ENCODE measurements around the gene SIK2. TPM values are rescaled to one million over a fixed set of nuclear protein-coding genes. Genes with fewer than 3 reads are reported as not detected.

SIK2 gene
- total and polyA plus RNA-seq, 4 donors = 7.2 to 31.8 (median 17.3) TPM

DNA sequence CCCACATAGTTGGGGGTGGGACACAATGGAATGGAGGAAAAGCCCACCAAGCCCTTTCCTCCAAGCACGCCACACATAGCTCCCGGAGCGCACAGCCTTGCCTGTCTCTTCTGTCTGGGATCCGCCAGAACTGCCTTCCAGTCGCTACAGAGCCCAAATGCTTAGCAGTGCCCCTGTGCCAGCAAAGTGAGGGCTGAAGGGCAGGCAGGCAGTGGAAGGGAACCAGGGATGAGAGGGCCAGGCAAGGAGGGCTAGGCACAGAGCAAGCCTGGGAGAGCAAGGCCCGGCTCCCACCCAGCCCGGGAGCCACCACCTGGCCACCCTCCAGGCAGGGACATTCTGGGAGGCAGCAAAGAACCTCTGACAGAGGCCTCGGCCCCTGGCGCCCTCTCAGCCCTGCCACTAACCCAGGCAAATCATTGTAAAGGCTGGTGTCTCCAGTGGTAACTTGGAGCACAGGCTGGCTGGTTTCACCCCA, 131.4 kb downstream of the SIK2 start:
- 61 to 87% methylated on average over 9 of the region's 9 CpGs for WGBS, 2 donors

DNA sequence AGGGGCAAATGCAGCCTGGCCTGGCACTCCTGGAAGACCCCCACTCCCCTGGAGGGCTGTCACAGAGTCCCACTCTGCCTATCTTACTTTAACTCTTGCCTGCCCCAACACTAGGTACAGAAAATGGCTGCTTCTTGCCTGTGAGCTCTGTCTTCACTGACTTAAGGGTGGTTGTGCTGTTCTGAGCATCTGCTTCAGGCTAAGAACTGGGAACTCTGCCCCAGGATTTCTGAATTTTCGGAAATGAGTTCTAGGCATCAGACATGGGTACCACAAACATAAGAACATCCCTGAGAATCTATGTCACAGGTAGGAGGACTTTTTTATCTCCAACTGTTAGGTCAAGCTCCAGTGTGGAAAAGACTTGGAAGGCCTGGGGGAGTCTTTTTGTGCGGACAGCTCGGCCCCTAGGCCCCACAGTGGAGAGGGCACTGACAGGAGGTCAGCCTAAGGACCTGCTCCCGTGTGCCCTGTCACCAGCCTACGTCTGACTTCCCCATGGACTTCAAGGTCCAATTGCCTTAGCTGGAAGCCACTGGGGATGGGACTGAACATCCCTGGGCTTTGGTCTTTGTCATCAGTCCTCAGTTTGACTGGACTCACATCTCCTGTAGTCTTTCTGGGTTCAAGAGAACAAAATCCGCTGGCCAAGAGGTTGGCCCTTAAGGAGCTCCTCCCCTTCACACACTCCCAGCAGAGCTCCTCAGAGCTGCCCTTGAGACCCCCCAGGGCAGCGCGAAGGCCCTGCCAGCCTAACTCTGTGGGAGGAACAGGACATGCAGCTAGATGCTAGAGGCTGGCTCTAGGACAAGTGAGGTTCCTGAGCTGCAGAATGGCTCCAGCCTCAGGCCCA, 132.1 kb downstream of the SIK2 start:
- DNase-seq = peak; percentile 14 to 44 (median 32)
- no peak for ATAC-seq (ENCODE audit: insufficient read depth, low FRiP score)
- Histone ChIP-seq H3K4me1 (ENCODE audit: control insufficient read depth in 5 of 5, insufficient read depth in 5 of 5, low read length in 5 of 5) (peaks cover 17 to 87% (median 56%) of the 10 kb centered on the region in 5 donors), H3K27ac (ENCODE audit: low read depth in 1 of 2, low read length in 1 of 2) (peak overlapping the region; percentile 65 to 97), H3K27me3 (ENCODE audit: control insufficient read depth in 3 of 3, insufficient read depth in 3 of 3, low read length in 2 of 3) (no peaks in the 10 kb centered on the region), H3K9ac (ENCODE audit: insufficient read depth in 1 of 2, low read length in 2 of 2) (peak overlapping the region; percentile 8 to 73), H3K9me3 (ENCODE audit: control insufficient read depth in 4 of 4, insufficient read depth in 3 of 4, low read length in 3 of 4) (no peaks in the 10 kb centered on the region), H3K4me3 (no peak overlapping the region), H3K36me3 (ENCODE audit: control insufficient read depth in 4 of 4, insufficient read depth in 4 of 4, low read length in 4 of 4) (peaks cover 0 to 6% (median under 1%) of the 10 kb centered on the region in 4 donors)
- WGBS, 2 donors = 75 to 79% methylated on average over 8 of the region's 8 CpGs
- TF ChIP-seq, protein P1, sequence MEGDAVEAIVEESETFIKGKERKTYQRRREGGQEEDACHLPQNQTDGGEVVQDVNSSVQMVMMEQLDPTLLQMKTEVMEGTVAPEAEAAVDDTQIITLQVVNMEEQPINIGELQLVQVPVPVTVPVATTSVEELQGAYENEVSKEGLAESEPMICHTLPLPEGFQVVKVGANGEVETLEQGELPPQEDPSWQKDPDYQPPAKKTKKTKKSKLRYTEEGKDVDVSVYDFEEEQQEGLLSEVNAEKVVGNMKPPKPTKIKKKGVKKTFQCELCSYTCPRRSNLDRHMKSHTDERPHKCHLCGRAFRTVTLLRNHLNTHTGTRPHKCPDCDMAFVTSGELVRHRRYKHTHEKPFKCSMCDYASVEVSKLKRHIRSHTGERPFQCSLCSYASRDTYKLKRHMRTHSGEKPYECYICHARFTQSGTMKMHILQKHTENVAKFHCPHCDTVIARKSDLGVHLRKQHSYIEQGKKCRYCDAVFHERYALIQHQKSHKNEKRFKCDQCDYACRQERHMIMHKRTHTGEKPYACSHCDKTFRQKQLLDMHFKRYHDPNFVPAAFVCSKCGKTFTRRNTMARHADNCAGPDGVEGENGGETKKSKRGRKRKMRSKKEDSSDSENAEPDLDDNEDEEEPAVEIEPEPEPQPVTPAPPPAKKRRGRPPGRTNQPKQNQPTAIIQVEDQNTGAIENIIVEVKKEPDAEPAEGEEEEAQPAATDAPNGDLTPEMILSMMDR (IDR thresholded peaks at IDR 0.05; ENCODE audit: control extremely low read depth, extremely low read depth) = no peak

More for the DNA sequence above, 131.4 kb downstream of the SIK2 start:
- H3K27me3 ChIP-seq (ENCODE audit: control insufficient read depth in 3 of 3, insufficient read depth in 3 of 3, low read length in 2 of 3) = no peaks in the 10 kb centered on the region
- DNase-seq (peak; percentile 39 to 54 (median 51)), ATAC-seq (ENCODE audit: insufficient read depth, low FRiP score) (no peak)
- peaks cover 0 to 5% (median 0%) of the 10 kb centered on the region in 4 donors for H3K36me3 ChIP-seq (ENCODE audit: control insufficient read depth in 4 of 4, insufficient read depth in 4 of 4, low read length in 4 of 4)
- H3K4me3 ChIP-seq = no peak overlapping the region
- peak overlapping the region; percentile 17 to 97 for H3K27ac ChIP-seq (ENCODE audit: low read depth in 1 of 2, low read length in 1 of 2)
- H3K9me3 ChIP-seq (ENCODE audit: control insufficient read depth in 4 of 4, insufficient read depth in 3 of 4, low read length in 3 of 4) = no peaks in the 10 kb centered on the region
- H3K4me1 ChIP-seq (ENCODE audit: control insufficient read depth in 5 of 5, insufficient read depth in 5 of 5, low read length in 5 of 5) = peaks cover 18 to 92% (median 62%) of the 10 kb centered on the region in 5 donors
- peak overlapping the region in 1 of 2 donors; percentile 73 for H3K9ac ChIP-seq (ENCODE audit: insufficient read depth in 1 of 2, low read length in 2 of 2)
- TF ChIP-seq, protein P1 (IDR thresholded peaks at IDR 0.05; ENCODE audit: control extremely low read depth, extremely low read depth) = no peak

DNA sequence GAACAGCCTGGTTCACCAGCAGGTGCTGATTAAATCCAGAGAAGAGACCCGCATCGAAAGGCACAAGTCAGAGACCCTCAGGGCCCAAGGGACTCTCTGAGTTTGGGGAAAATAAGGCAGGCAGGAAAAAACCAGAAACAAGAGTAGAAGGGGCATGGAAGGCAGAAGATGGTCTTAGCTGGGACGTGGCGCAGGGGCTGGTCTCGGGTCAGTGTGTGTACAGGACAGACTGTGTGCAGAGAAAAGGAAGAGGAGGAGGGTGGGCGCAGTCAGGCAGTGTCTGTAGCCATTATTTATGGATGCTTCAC, 132.7 kb downstream of the SIK2 start:
- TF ChIP-seq, protein P1 (IDR thresholded peaks at IDR 0.05; ENCODE audit: control extremely low read depth, extremely low read depth) = no peak
- WGBS, 2 donors = 58 to 81% methylated on average over 6 of the region's 6 CpGs
- DNase-seq = no peak
- Histone ChIP-seq H3K9ac (ENCODE audit: insufficient read depth in 1 of 2, low read length in 2 of 2) (peak overlapping the region; percentile 8 to 73), H3K4me1 (ENCODE audit: control insufficient read depth in 5 of 5, insufficient read depth in 5 of 5, low read length in 5 of 5) (peaks cover 11 to 81% (median 51%) of the 10 kb centered on the region in 5 donors), H3K27ac (ENCODE audit: low read depth in 1 of 2, low read length in 1 of 2) (peak overlapping the region; percentile 65 to 97), H3K36me3 (ENCODE audit: control insufficient read depth in 4 of 4, insufficient read depth in 4 of 4, low read length in 4 of 4) (peaks cover 0 to 8% (median under 1%) of the 10 kb centered on the region in 4 donors), H3K27me3 (ENCODE audit: control insufficient read depth in 3 of 3, insufficient read depth in 3 of 3, low read length in 2 of 3) (no peaks in the 10 kb centered on the region), H3K4me3 (no peak overlapping the region), H3K9me3 (ENCODE audit: control insufficient read depth in 4 of 4, insufficient read depth in 3 of 4, low read length in 3 of 4) (no peaks in the 10 kb centered on the region)
- no peak for ATAC-seq (ENCODE audit: insufficient read depth, low FRiP score)
